NCI-H460 (cell line): ENCODE measurements around the gene NFIB. TPM values are rescaled to one million over a fixed set of nuclear protein-coding genes. Genes with fewer than 3 reads are reported as not detected.

Experiments
- DNase-seq: peaks from one replicate; pipeline ENCODE4 v3.0.0-alpha.2; 2016; ENCODE audit warnings: low read depth; ENCODE audit errors: extremely low read depth
- total RNA-seq: library from RNA; depleted of rRNA; stranded (reverse); fragments of >200 nt; shearing (Covaris generic); gene quantifications from 2 replicates; pipeline ENCODE4 v1.2.3, GENCODE V29; 2014

The NFIB gene
- total RNA-seq, 1 experiment from 2014 or later = 20.8 TPM

- DNase-seq = no peak
Measured at GRCh38 chr9:14057368-14058324, 256.3 kb downstream of the NFIB start.

GRCh38 chr9:14056316-14056861, 257.6 kb downstream of the NFIB start:
- no peak for DNase-seq

- DNase-seq = no peak
Measured at GRCh38 chr9:14054096-14054495, 259.8 kb downstream of the NFIB start.

- DNase-seq = no peak
Measured at GRCh38 chr9:14052359-14052758, 261.6 kb downstream of the NFIB start.

GRCh38 chr9:14051419-14051818, 262.5 kb downstream of the NFIB start:
- DNase-seq = no peak

GRCh38 chr9:14043483-14043882, 270.5 kb downstream of the NFIB start:
- no peak for DNase-seq

GRCh38 chr9:14037331-14037730, 276.6 kb downstream of the NFIB start:
- no peak for DNase-seq

- no peak for DNase-seq
Measured at GRCh38 chr9:14033067-14033466, 280.9 kb downstream of the NFIB start.
